Skeletal muscle cell (primary cell): ENCODE data around the gene EEA1.

Experiments used
- DNase-seq: peaks from one replicate; pipeline ENCODE4 v3.0.0-alpha.2; 2010; ENCODE audit warnings: low read depth
- H3K4me3 ChIP-seq: 2 replicates; pipeline ENCODE4 v1.5.1; 2011; ENCODE audit warnings: low read depth, mild to moderate bottlenecking, control low read depth, low read length, moderate library complexity

EEA1 gene

DNA sequence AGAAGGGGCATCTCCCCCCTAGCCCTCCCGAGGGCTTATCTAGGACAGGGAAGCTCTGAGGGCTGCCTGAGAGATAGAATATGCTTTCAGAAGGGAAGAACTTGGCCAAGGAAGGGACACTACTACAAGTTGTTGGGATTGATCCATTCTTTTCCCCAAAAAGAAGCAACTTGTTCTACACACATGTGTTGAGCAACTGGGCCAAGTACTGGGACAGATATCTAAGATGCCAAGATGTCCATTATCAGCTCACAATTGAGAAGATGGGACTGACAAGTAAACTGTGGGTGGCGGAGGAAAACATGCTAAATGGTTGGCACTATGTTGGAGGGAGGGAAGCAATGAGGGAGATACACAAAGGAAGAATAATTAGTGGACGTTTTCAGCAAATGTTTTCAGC lies 195.4 kb downstream of the EEA1 start:
- no peak overlapping the region for H3K4me3 ChIP-seq
- DNase-seq: no peak

DNA sequence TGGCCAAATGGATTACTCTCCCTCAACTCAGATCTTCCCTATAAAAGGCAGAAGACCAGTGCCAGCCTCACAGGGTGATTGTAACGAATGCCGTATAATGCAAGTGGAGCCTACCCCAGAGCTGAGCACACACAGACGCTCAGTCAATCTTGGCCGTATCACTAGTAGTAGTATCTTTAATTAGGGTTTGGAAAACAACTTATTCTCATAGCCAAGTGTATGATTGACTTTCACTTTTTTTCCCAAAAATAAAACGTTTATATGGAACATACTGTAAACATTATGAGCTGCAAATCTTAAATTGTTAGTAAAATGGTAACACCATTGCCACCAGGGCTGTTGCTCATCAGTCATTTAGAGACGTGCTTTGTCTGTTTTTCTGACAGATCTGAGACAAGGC lies 195.9 kb downstream of the EEA1 start:
- H3K4me3 ChIP-seq: no peak overlapping the region
- DNase-seq: no peak

- no peak overlapping the region for H3K4me3 ChIP-seq
- DNase-seq: no peak
These were observed 196.4 kb downstream of the EEA1 start for GRCh38 chr12:92732716-92733115.

DNA sequence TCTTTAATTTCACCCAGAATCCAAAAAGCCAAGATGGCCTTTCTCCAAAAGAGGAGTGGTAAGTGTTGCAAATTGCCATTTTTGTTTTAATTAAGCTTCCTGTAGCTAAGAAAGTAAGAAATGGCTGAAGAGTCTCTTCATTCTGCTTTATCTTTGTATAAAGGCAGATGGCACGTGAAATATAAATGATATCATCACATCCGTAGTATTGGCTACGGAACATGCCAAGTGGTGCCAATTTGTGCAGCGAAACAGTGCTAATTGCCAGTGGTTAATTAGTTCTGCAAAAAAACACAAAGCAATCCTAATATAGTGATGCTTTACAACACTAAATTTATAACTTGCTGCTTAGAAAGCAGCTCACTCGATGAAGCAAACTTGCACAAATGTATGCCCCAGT lies 196.9 kb downstream of the EEA1 start:
- no peak for DNase-seq
- no peak overlapping the region for H3K4me3 ChIP-seq

DNA sequence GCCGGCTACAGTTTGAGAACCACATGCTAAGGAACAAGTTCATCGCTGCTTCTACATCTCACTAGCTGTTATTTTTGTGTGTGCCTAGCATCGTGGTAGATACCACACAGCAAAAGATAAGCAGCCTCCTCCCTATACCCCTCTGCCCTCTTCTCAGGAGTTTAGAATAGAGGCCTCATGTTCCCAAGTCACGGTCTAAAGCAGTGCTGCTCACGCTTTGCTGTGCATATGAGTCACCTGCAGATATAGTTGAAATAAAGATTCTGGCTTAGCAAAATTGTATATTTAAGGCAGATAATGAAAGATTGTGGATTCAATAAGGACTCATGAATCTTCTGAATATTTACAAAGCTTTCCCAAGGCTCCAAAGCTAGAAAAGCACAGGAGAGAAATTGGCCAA lies 198.3 kb downstream of the EEA1 start:
- no peak for DNase-seq
- H3K4me3 ChIP-seq: no peak overlapping the region

- DNase-seq: peak; percentile 38
- no peak overlapping the region for H3K4me3 ChIP-seq
These were observed 199.3 kb downstream of the EEA1 start for GRCh38 chr12:92729773-92730305.

GRCh38 chr12:92726850-92727249 lies 202.2 kb downstream of the EEA1 start:
- H3K4me3 ChIP-seq: no peak overlapping the region
- DNase-seq: no peak

GRCh38 chr12:92722897-92723296 lies 206.2 kb downstream of the EEA1 start:
- no peak for DNase-seq
- H3K4me3 ChIP-seq: no peak overlapping the region

- no peak for DNase-seq
- H3K4me3 ChIP-seq: no peak overlapping the region
These were observed 207.4 kb downstream of the EEA1 start for GRCh38 chr12:92721656-92722055.

DNA sequence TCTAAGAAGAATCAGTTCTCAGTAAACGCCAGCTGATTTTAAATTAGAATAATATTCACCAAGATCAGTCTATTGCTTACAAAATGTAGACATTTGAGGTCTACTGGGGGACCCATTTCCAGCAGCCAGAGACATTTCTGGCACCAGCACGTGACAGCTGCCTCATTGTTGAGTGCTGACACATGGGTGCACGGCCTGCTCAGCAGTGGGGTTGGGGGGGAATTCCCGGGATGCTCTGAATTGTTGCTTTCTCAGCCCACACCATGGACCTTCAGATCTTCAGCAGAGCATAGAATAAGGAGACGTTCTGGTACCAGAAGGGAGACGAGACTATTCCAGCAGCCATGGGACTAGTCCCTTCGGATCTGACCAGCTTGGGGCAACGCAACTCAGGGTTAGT lies 208.0 kb downstream of the EEA1 start:
- no peak for DNase-seq
- no peak overlapping the region for H3K4me3 ChIP-seq
